ENCODE measurements around the gene SYCP2.
A peak's percentile ranks its signal among the peaks of the same experiment; 100 is the strongest.

Gene SYCP2

DNA sequence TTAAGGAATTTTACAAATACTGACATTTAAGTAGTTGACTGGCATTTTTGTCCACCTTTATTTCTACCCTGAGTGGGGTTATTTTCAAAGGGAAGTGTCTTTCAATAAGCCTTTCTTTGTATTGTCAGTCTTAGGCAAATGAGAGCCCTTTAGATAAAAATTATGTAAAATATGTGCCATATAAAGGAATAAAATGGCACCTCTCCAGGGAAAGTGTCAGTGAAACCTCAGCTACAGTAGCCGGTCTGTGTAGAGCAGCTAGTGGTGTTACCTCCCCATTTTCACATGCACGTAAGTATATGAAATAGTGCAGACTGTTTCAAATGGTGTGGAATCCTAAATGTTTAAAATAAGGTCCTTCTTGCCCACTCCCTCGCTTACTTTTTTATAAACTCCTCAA lies 11.7 kb upstream of the SYCP2 start:
- Histone ChIP-seq H3K9me3 (ENCODE audit: control insufficient read depth, low read length) (no peaks in the 10 kb centered on the region), H3K27me3 (replicated peaks; ENCODE audit: control insufficient read depth, insufficient read depth, low read length, poor library complexity, severe bottlenecking) (no peaks in the 10 kb centered on the region), H3K4me1 (ENCODE audit: control insufficient read depth, insufficient read depth, low read length, poor library complexity, severe bottlenecking) (peaks cover 3% of the 10 kb centered on the region), H3K4me3 (ENCODE audit: insufficient read depth, low read depth, low read length, poor library complexity, severe bottlenecking) (no peak overlapping the region), H3K27ac (ENCODE audit: insufficient read depth, low read length, poor library complexity, severe bottlenecking) (no peak overlapping the region), H3K36me3 (ENCODE audit: control insufficient read depth, insufficient read depth, low read length) (peaks cover 32% of the 10 kb centered on the region)
- DNase-seq = no peak

DNA sequence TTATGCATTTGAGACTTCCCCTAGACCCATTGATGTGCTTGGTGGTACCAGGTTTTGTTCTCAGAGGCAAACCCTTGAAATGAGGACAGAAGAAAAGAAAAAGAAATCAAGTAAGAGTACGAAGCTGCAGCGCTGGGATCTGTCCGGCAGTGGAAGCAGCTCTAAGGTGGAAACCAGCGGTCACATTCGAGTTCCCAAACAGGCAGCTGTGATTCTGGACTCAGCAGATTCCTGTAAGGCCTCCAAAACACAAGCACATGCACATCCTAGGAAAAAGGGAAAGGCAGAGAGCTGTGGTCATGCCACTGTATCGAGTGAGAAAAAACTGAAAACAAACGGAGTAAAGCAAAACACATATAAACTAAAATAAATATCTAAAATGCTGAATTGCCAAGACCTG lies 11.3 kb upstream of the SYCP2 start:
- no peak overlapping the region for H3K4me3 ChIP-seq (ENCODE audit: insufficient read depth, low read depth, low read length, poor library complexity, severe bottlenecking)
- H3K27me3 ChIP-seq (replicated peaks; ENCODE audit: control insufficient read depth, insufficient read depth, low read length, poor library complexity, severe bottlenecking) = no peaks in the 10 kb centered on the region
- H3K36me3 ChIP-seq (ENCODE audit: control insufficient read depth, insufficient read depth, low read length) = peaks cover 32% of the 10 kb centered on the region
- no peaks in the 10 kb centered on the region for H3K9me3 ChIP-seq (ENCODE audit: control insufficient read depth, low read length)
- no peak for DNase-seq
- peaks cover 3% of the 10 kb centered on the region for H3K4me1 ChIP-seq (ENCODE audit: control insufficient read depth, insufficient read depth, low read length, poor library complexity, severe bottlenecking)
- no peak overlapping the region for H3K27ac ChIP-seq (ENCODE audit: insufficient read depth, low read length, poor library complexity, severe bottlenecking)

GRCh38 chr20:59942245-59942644 lies 8.8 kb upstream of the SYCP2 start:
- Histone ChIP-seq H3K27me3 (replicated peaks; ENCODE audit: control insufficient read depth, insufficient read depth, low read length, poor library complexity, severe bottlenecking) (no peaks in the 10 kb centered on the region), H3K36me3 (ENCODE audit: control insufficient read depth, insufficient read depth, low read length) (peaks cover 32% of the 10 kb centered on the region), H3K4me3 (ENCODE audit: insufficient read depth, low read depth, low read length, poor library complexity, severe bottlenecking) (no peak overlapping the region), H3K27ac (ENCODE audit: insufficient read depth, low read length, poor library complexity, severe bottlenecking) (no peak overlapping the region), H3K9me3 (ENCODE audit: control insufficient read depth, low read length) (no peaks in the 10 kb centered on the region), H3K4me1 (ENCODE audit: control insufficient read depth, insufficient read depth, low read length, poor library complexity, severe bottlenecking) (peaks cover 5% of the 10 kb centered on the region)
- DNase-seq = no peak

- no peaks in the 10 kb centered on the region for H3K9me3 ChIP-seq (ENCODE audit: control insufficient read depth, low read length)
- H3K4me1 ChIP-seq (ENCODE audit: control insufficient read depth, insufficient read depth, low read length, poor library complexity, severe bottlenecking) = peaks cover 5% of the 10 kb centered on the region
- H3K27me3 ChIP-seq (replicated peaks; ENCODE audit: control insufficient read depth, insufficient read depth, low read length, poor library complexity, severe bottlenecking) = no peaks in the 10 kb centered on the region
- peak overlapping the region; percentile 83 for H3K27ac ChIP-seq (ENCODE audit: insufficient read depth, low read length, poor library complexity, severe bottlenecking)
- H3K36me3 ChIP-seq (ENCODE audit: control insufficient read depth, insufficient read depth, low read length) = peaks cover 32% of the 10 kb centered on the region
- DNase-seq = no peak
- peak overlapping the region; percentile 85 for H3K4me3 ChIP-seq (ENCODE audit: insufficient read depth, low read depth, low read length, poor library complexity, severe bottlenecking)
Measured at GRCh38 chr20:59940956-59941294, 7.5 kb upstream of the SYCP2 start.

- peaks cover 5% of the 10 kb centered on the region for H3K4me1 ChIP-seq (ENCODE audit: control insufficient read depth, insufficient read depth, low read length, poor library complexity, severe bottlenecking)
- H3K27ac ChIP-seq (ENCODE audit: insufficient read depth, low read length, poor library complexity, severe bottlenecking) = peak within 1 kb of the TSS; percentile 83
- peaks cover 28% of the 10 kb centered on the region for H3K36me3 ChIP-seq (ENCODE audit: control insufficient read depth, insufficient read depth, low read length)
- DNase-seq = peak; percentile 75 to 84 (median 84)
- H3K4me3 ChIP-seq (ENCODE audit: insufficient read depth, low read depth, low read length, poor library complexity, severe bottlenecking) = peak within 1 kb of the TSS; percentile 85
- H3K27me3 ChIP-seq (replicated peaks; ENCODE audit: control insufficient read depth, insufficient read depth, low read length, poor library complexity, severe bottlenecking) = no peaks in the 10 kb centered on the region
- no peaks in the 10 kb centered on the region for H3K9me3 ChIP-seq (ENCODE audit: control insufficient read depth, low read length)
Measured at GRCh38 chr20:59940129-59940955, 6.9 kb upstream of the SYCP2 start, which contains the start of the genes FAM217B and PPP1R3D. TSS of gene FAM217B (plus strand) at chr20:59940389. CDS start at chr20:59943944, 3,555 bp downstream. TSS of gene PPP1R3D (minus strand) at chr20:59940305. CDS start at chr20:59939931, 374 bp downstream.

DNA sequence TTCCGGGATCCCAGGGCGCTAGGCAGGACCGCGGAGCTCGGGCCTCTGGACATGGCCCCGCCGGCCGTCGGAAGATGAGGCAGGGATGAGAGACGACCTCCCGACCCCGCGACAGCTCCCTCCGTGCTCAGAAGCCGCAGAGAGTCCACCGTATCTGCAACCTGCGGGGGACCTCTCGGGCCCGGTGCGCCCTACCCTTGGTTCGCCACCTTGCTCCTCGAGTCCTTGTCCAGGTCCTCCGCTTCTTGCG lies 6.4 kb upstream of the SYCP2 start:
- Histone ChIP-seq H3K27ac (ENCODE audit: insufficient read depth, low read length, poor library complexity, severe bottlenecking) (peak overlapping the region; percentile 83), H3K4me3 (ENCODE audit: insufficient read depth, low read depth, low read length, poor library complexity, severe bottlenecking) (peak overlapping the region; percentile 85), H3K27me3 (replicated peaks; ENCODE audit: control insufficient read depth, insufficient read depth, low read length, poor library complexity, severe bottlenecking) (no peaks in the 10 kb centered on the region), H3K4me1 (ENCODE audit: control insufficient read depth, insufficient read depth, low read length, poor library complexity, severe bottlenecking) (peaks cover 5% of the 10 kb centered on the region), H3K9me3 (ENCODE audit: control insufficient read depth, low read length) (no peaks in the 10 kb centered on the region), H3K36me3 (ENCODE audit: control insufficient read depth, insufficient read depth, low read length) (peaks cover 23% of the 10 kb centered on the region)
- no peak for DNase-seq

DNA sequence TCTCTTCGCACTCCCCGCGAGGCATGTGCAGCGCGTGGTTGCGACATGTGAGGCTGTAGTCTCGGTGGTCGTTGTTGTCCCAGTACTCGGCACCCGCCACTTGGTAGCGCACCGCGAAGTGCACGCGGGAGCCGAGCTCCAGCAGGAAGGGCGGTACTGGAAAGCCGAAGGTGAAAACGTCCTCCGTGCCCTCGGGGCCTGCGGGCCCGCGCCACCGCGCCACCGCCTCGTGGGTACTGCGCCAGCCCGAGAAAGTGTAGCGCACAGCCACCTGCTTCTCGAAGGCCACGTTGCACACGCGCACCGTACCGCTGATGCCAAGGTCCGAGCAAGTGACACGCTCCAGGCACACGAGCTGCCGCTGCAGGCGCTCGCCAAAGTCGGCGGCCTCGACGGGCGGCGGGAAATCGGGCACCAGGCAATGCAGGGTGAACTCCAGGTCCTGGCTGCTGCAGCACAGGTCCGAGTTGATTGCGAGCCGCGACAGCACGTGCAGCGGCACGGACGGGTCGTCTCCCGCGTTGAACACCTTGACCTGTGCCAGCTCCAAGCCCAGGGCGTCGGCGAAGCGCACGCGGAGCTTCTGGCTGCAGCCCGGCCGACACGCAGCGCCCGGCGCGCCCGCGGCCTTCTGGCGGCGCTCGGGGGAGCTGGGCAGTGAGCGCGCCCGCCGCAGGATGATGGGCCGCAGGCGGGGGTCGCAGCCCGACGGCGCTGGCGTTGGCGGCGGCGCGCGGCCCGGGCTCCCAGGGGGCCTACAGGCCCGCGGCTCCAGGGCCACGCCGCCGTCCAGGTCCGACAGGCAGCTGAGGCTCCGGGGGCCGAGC lies 5.8 kb upstream of the SYCP2 start:
- no peak for DNase-seq
- Histone ChIP-seq H3K9me3 (ENCODE audit: control insufficient read depth, low read length) (no peaks in the 10 kb centered on the region), H3K27ac (ENCODE audit: insufficient read depth, low read length, poor library complexity, severe bottlenecking) (peak overlapping the region; percentile 83), H3K36me3 (ENCODE audit: control insufficient read depth, insufficient read depth, low read length) (peaks cover 17% of the 10 kb centered on the region), H3K4me3 (ENCODE audit: insufficient read depth, low read depth, low read length, poor library complexity, severe bottlenecking) (peak overlapping the region; percentile 85), H3K27me3 (replicated peaks; ENCODE audit: control insufficient read depth, insufficient read depth, low read length, poor library complexity, severe bottlenecking) (no peaks in the 10 kb centered on the region), H3K4me1 (ENCODE audit: control insufficient read depth, insufficient read depth, low read length, poor library complexity, severe bottlenecking) (peaks cover 5% of the 10 kb centered on the region)

GRCh38 chr20:59938696-59939051 lies 5.2 kb upstream of the SYCP2 start:
- no peak for DNase-seq
- H3K36me3 ChIP-seq (ENCODE audit: control insufficient read depth, insufficient read depth, low read length) = peaks cover 12% of the 10 kb centered on the region
- no peak overlapping the region for H3K4me3 ChIP-seq (ENCODE audit: insufficient read depth, low read depth, low read length, poor library complexity, severe bottlenecking)
- H3K27ac ChIP-seq (ENCODE audit: insufficient read depth, low read length, poor library complexity, severe bottlenecking) = no peak overlapping the region
- H3K27me3 ChIP-seq (replicated peaks; ENCODE audit: control insufficient read depth, insufficient read depth, low read length, poor library complexity, severe bottlenecking) = no peaks in the 10 kb centered on the region
- H3K4me1 ChIP-seq (ENCODE audit: control insufficient read depth, insufficient read depth, low read length, poor library complexity, severe bottlenecking) = peaks cover 5% of the 10 kb centered on the region
- no peaks in the 10 kb centered on the region for H3K9me3 ChIP-seq (ENCODE audit: control insufficient read depth, low read length)

- no peak for DNase-seq
- Histone ChIP-seq H3K4me1 (ENCODE audit: control insufficient read depth, insufficient read depth, low read length, poor library complexity, severe bottlenecking) (peaks cover 5% of the 10 kb centered on the region), H3K27ac (ENCODE audit: insufficient read depth, low read length, poor library complexity, severe bottlenecking) (peak overlapping the region; percentile 6), H3K27me3 (replicated peaks; ENCODE audit: control insufficient read depth, insufficient read depth, low read length, poor library complexity, severe bottlenecking) (no peaks in the 10 kb centered on the region), H3K36me3 (ENCODE audit: control insufficient read depth, insufficient read depth, low read length) (peaks cover 9% of the 10 kb centered on the region), H3K4me3 (ENCODE audit: insufficient read depth, low read depth, low read length, poor library complexity, severe bottlenecking) (no peak overlapping the region), H3K9me3 (ENCODE audit: control insufficient read depth, low read length) (no peaks in the 10 kb centered on the region)
Measured at GRCh38 chr20:59938221-59938620, 4.8 kb upstream of the SYCP2 start.

DNA sequence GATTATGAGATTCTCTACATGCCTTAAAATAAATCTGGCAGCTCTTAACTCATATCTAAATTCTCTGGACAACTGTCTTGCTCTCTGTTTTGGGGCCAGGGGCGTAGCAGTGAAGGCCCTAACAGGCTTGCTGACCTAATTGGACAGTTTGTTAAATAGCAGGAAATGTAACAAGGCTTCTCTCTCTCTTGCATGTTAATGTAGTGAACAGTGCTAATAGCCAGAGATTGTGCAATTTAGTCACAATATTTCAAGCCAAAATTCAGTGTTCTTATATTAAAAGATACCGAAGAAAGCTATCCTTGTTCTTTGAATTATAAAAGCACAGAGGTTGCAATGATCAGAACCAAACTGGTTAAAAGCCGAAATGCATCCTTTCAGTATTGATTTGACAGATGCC lies 3.7 kb upstream of the SYCP2 start:
- Histone ChIP-seq H3K4me1 (ENCODE audit: control insufficient read depth, insufficient read depth, low read length, poor library complexity, severe bottlenecking) (peaks cover 5% of the 10 kb centered on the region), H3K27me3 (replicated peaks; ENCODE audit: control insufficient read depth, insufficient read depth, low read length, poor library complexity, severe bottlenecking) (no peaks in the 10 kb centered on the region), H3K27ac (ENCODE audit: insufficient read depth, low read length, poor library complexity, severe bottlenecking) (no peak overlapping the region), H3K36me3 (ENCODE audit: control insufficient read depth, insufficient read depth, low read length) (no peaks in the 10 kb centered on the region), H3K9me3 (ENCODE audit: control insufficient read depth, low read length) (no peaks in the 10 kb centered on the region), H3K4me3 (ENCODE audit: insufficient read depth, low read depth, low read length, poor library complexity, severe bottlenecking) (no peak overlapping the region)
- no peak for DNase-seq

All from effector memory CD4-positive, alpha-beta T cell (primary cell).